Activated CD4-positive, alpha-beta memory T cell treated with anti-CD3 and anti-CD28 coated beads, Interleukin-2, amount 10 ng/mL, durations not matched to agents 7 days and 5 days (primary cell): ENCODE results near the gene ADCY7. TPM values are rescaled to one million over a fixed set of nuclear protein-coding genes. Genes with fewer than 3 reads are reported as not detected.

Experiments
- CTCF ChIA-PET: fragments of 350-600 bp; sonication (Branson Sonifier 250); formaldehyde crosslinking; loops from one replicate; lab custom pipeline; 2021; ENCODE audit warnings: antibody characterized with exemption, inconsistent platforms; lab: Charles Lee
- POLR2A ChIA-PET: fragments of 350-600 bp; sonication (Branson Sonifier 250); formaldehyde crosslinking; loops from one replicate; lab custom pipeline; 2021; ENCODE audit warnings: antibody characterized with exemption; lab: Charles Lee
- DNase-seq: peaks from one replicate; pipeline ENCODE4 v3.0.0-alpha.2; 2020
- H3K27ac Mint-ChIP-seq: one replicate; pipeline ENCODE4 v1.8.0; 2021; ENCODE audit warnings: mild to moderate bottlenecking, mixed read lengths
- H3K27me3 Mint-ChIP-seq: one replicate; pipeline ENCODE4 v1.8.0; 2021; ENCODE audit warnings: mixed read lengths
- H3K36me3 Mint-ChIP-seq: one replicate; pipeline ENCODE4 v1.8.0; 2021; ENCODE audit warnings: low read depth, mixed read lengths
- H3K4me1 Mint-ChIP-seq: one replicate; pipeline ENCODE4 v1.8.0; 2021; ENCODE audit warnings: mixed read lengths
- H3K4me3 Mint-ChIP-seq: one replicate; pipeline ENCODE4 v1.8.0; 2021; ENCODE audit warnings: mild to moderate bottlenecking, mixed read lengths
- H3K9me3 Mint-ChIP-seq: one replicate; pipeline ENCODE4 v1.8.0; 2021; ENCODE audit warnings: mixed read lengths
- total RNA-seq, 2 experiments: library from RNA; stranded (reverse); gene quantifications; one replicate each; pipeline ENCODE4 v1.2.3, GENCODE V29; 2021

The ADCY7 gene
- total RNA-seq, 2 experiments from 2014 or later = 266 to 270 TPM

GRCh38 chr16:50276801-50277555 is 10.6 kb downstream of the ADCY7 start:
- Mint-ChIP-seq H3K27ac (peak overlapping the region; percentile 84), H3K4me1 (peaks cover 98% of the 10 kb centered on the region), H3K27me3 (no peaks in the 10 kb centered on the region), H3K4me3 (peak overlapping the region; percentile 57), H3K36me3 (peaks cover 56% of the 10 kb centered on the region), H3K9me3 (no peaks in the 10 kb centered on the region)
- ChIA-PET POLR2A (interaction anchor here (1.3 to 28.6 kb wide), 3 partner anchors 13 to 405 kb away, joined by 3 to 686 read pairs (median 5); partner anchors contain the start of genes ADCY7 and SNX20), CTCF (interaction anchor here (1.2 to 3.6 kb wide), 6 partner anchors 11 to 252 kb away, joined by 3 to 34 read pairs (median 4); partner anchors contain the start of genes ADCY7 and CNEP1R1)
- DNase-seq = no peak

GRCh38 chr16:50278251-50278650 is 11.9 kb downstream of the ADCY7 start:
- Mint-ChIP-seq H3K4me3 (peak overlapping the region; percentile 57), H3K9me3 (no peaks in the 10 kb centered on the region), H3K27ac (peak overlapping the region; percentile 84), H3K4me1 (peaks cover 98% of the 10 kb centered on the region), H3K27me3 (no peaks in the 10 kb centered on the region), H3K36me3 (peaks cover 54% of the 10 kb centered on the region)
- no peak for DNase-seq
- ChIA-PET POLR2A (interaction anchor here (0.6 to 28.6 kb wide), 6 partner anchors 11 to 403 kb away, joined by 3 to 686 read pairs (median 5); partner anchors contain the start of genes ADCY7 and SNX20), CTCF (interaction anchor here (0.6 to 3.6 kb wide), 14 partner anchors 12 to 388 kb away, joined by 3 to 34 read pairs (median 4); partner anchors contain the start of genes ADCY7, BRD7 and CNEP1R1)

GRCh38 chr16:50279504-50279865 is 13.1 kb downstream of the ADCY7 start:
- Mint-ChIP-seq H3K4me1 (peaks cover 99% of the 10 kb centered on the region), H3K4me3 (no peak overlapping the region), H3K27ac (peak overlapping the region; percentile 37), H3K9me3 (no peaks in the 10 kb centered on the region), H3K36me3 (peaks cover 62% of the 10 kb centered on the region), H3K27me3 (no peaks in the 10 kb centered on the region)
- ChIA-PET CTCF (interaction anchor here (0.6 to 3.6 kb wide), 6 partner anchors 13 to 255 kb away, joined by 3 to 34 read pairs (median 4); partner anchors contain the start of genes ADCY7 and CNEP1R1), POLR2A (interaction anchor here (1.0 to 28.6 kb wide), 3 partner anchors 22 to 39 kb away, joined by 3 to 686 read pairs (median 4); partner anchors contain the start of gene ADCY7)
- no peak for DNase-seq

GRCh38 chr16:50280932-50281331 is 14.6 kb downstream of the ADCY7 start:
- no peaks in the 10 kb centered on the region for H3K9me3 Mint-ChIP-seq
- peaks cover 97% of the 10 kb centered on the region for H3K4me1 Mint-ChIP-seq
- DNase-seq = no peak
- H3K36me3 Mint-ChIP-seq = peaks cover 70% of the 10 kb centered on the region
- H3K27me3 Mint-ChIP-seq = no peaks in the 10 kb centered on the region
- ChIA-PET CTCF (interaction anchor here (3.6 kb wide), 1 partner anchor 14 kb away, joined by 34 read pairs; the partner anchor contains the start of gene ADCY7), POLR2A (interaction anchor here (1.2 to 28.6 kb wide), 4 partner anchors 21 to 256 kb away, joined by 3 to 686 read pairs (median 5); partner anchors contain the start of genes ADCY7 and CNEP1R1)
- H3K4me3 Mint-ChIP-seq = no peak overlapping the region
- peak overlapping the region; percentile 77 for H3K27ac Mint-ChIP-seq

GRCh38 chr16:50281391-50282009 is 15.1 kb downstream of the ADCY7 start:
- ChIA-PET CTCF (interaction anchor here (1.1 to 2.4 kb wide), 3 partner anchors 8 to 69 kb away, joined by 3 to 7 read pairs (median 6); partner anchors contain the start of gene ADCY7), POLR2A (interaction anchor here (1.2 to 28.6 kb wide), 10 partner anchors 11 to 256 kb away, joined by 3 to 686 read pairs (median 3); partner anchors contain the start of genes ADCY7 and CNEP1R1)
- peaks cover 94% of the 10 kb centered on the region for H3K4me1 Mint-ChIP-seq
- peaks cover 76% of the 10 kb centered on the region for H3K36me3 Mint-ChIP-seq
- DNase-seq = no peak
- H3K9me3 Mint-ChIP-seq = peaks cover 1% of the 10 kb centered on the region
- H3K4me3 Mint-ChIP-seq = peak overlapping the region; percentile 64
- H3K27ac Mint-ChIP-seq = peak overlapping the region; percentile 77
- H3K27me3 Mint-ChIP-seq = no peaks in the 10 kb centered on the region

GRCh38 chr16:50282010-50282538 is 15.7 kb downstream of the ADCY7 start:
- ChIA-PET POLR2A (interaction anchor here (1.3 to 28.6 kb wide), 10 partner anchors 10 to 130 kb away, joined by 3 to 686 read pairs (median 3); partner anchors contain the start of gene ADCY7), CTCF (interaction anchor here (0.6 to 2.4 kb wide), 7 partner anchors 7 to 1561 kb away, joined by 3 to 7 read pairs (median 3); partner anchors contain the start of gene ADCY7)
- DNase-seq = peak; percentile 82
- Mint-ChIP-seq H3K4me3 (peak overlapping the region; percentile 64), H3K4me1 (peaks cover 90% of the 10 kb centered on the region), H3K36me3 (peaks cover 75% of the 10 kb centered on the region), H3K9me3 (peaks cover 3% of the 10 kb centered on the region), H3K27ac (peak overlapping the region; percentile 77), H3K27me3 (no peaks in the 10 kb centered on the region)

- Mint-ChIP-seq H3K27ac (peak overlapping the region; percentile 21), H3K27me3 (no peaks in the 10 kb centered on the region), H3K9me3 (peaks cover 3% of the 10 kb centered on the region), H3K36me3 (peaks cover 73% of the 10 kb centered on the region), H3K4me3 (no peak overlapping the region), H3K4me1 (peaks cover 80% of the 10 kb centered on the region)
- ChIA-PET CTCF (interaction anchor here (1.2 to 2.4 kb wide), 4 partner anchors 8 to 17 kb away, joined by 3 to 7 read pairs (median 6); partner anchors contain the start of gene ADCY7), POLR2A (interaction anchor here (1.3 to 28.6 kb wide), 7 partner anchors 9 to 31 kb away, joined by 3 to 686 read pairs (median 4); partner anchors contain the start of gene ADCY7)
- DNase-seq = no peak
Observed at GRCh38 chr16:50282955-50283631, 16.7 kb downstream of the ADCY7 start.

GRCh38 chr16:50284131-50284911 is 18.0 kb downstream of the ADCY7 start:
- ChIA-PET CTCF (interaction anchor here (0.8 to 2.4 kb wide), 4 partner anchors 9 to 70 kb away, joined by 3 to 7 read pairs (median 4); no protein-coding TSS in a partner anchor), POLR2A (interaction anchor here (0.8 to 28.6 kb wide), 6 partner anchors 13 to 43 kb away, joined by 3 to 686 read pairs (median 4); partner anchors contain the start of gene ADCY7)
- peaks cover 3% of the 10 kb centered on the region for H3K9me3 Mint-ChIP-seq
- peak overlapping the region; percentile 17 for H3K27ac Mint-ChIP-seq
- DNase-seq = no peak
- no peaks in the 10 kb centered on the region for H3K27me3 Mint-ChIP-seq
- peaks cover 72% of the 10 kb centered on the region for H3K4me1 Mint-ChIP-seq
- peaks cover 73% of the 10 kb centered on the region for H3K36me3 Mint-ChIP-seq
- no peak overlapping the region for H3K4me3 Mint-ChIP-seq

- Mint-ChIP-seq H3K27me3 (no peaks in the 10 kb centered on the region), H3K9me3 (peaks cover 3% of the 10 kb centered on the region), H3K4me1 (peaks cover 65% of the 10 kb centered on the region), H3K36me3 (peaks cover 71% of the 10 kb centered on the region), H3K4me3 (no peak overlapping the region), H3K27ac (no peak overlapping the region)
- DNase-seq = no peak
- CTCF ChIA-PET = interaction anchor here (0.8 to 1.0 kb wide), 2 partner anchors 10 to 499 kb away, joined by 3 to 5 read pairs; no protein-coding TSS in a partner anchor
- POLR2A ChIA-PET = interaction anchor here (0.8 to 28.6 kb wide), 3 partner anchors 28 to 42 kb away, joined by 4 to 686 read pairs (median 6); partner anchors contain the start of gene ADCY7
Observed at GRCh38 chr16:50285406-50286003, 19.2 kb downstream of the ADCY7 start.

GRCh38 chr16:50286681-50287080 is 20.3 kb downstream of the ADCY7 start:
- Mint-ChIP-seq H3K36me3 (peaks cover 75% of the 10 kb centered on the region), H3K4me3 (no peak overlapping the region), H3K27ac (peak overlapping the region; percentile 44), H3K9me3 (peaks cover 3% of the 10 kb centered on the region), H3K27me3 (no peaks in the 10 kb centered on the region), H3K4me1 (peaks cover 53% of the 10 kb centered on the region)
- POLR2A ChIA-PET = interaction anchor here (0.7 to 28.6 kb wide), 2 partner anchors 29 to 122 kb away, joined by 3 to 686 read pairs; partner anchors contain the start of gene ADCY7
- DNase-seq = no peak
- CTCF ChIA-PET = interaction anchor here (1.0 kb wide), 1 partner anchor 76 kb away, joined by 3 read pairs; no protein-coding TSS in a partner anchor
